Activated B cell treated with CpG ODN at 0.5 μM for 24 hours (primary cell): ENCODE measurements around the gene ARHGAP26. TPM values are rescaled to one million over a fixed set of nuclear protein-coding genes. Genes with fewer than 3 reads are reported as not detected.

Experiments used
- ATAC-seq: fragments of 200-7000 bp; cut with Tn5 transposase; one replicate; pipeline ENCODE4 v1.10.0; 2021; ENCODE audit warnings: low read depth, mild to moderate bottlenecking, moderate library complexity
- CTCF ChIA-PET: fragments of 350-600 bp; sonication (Branson Sonifier 250); formaldehyde crosslinking; loops from one replicate; lab custom pipeline; 2021; ENCODE audit warnings: antibody characterized with exemption; lab: Charles Lee
- POLR2A ChIA-PET: fragments of 350-600 bp; sonication (Branson Sonifier 250); formaldehyde crosslinking; loops from one replicate; lab custom pipeline; 2021; ENCODE audit warnings: antibody characterized with exemption; lab: Charles Lee
- DNase-seq: peaks from one replicate; pipeline ENCODE4 v3.0.0; 2022
- H3K27ac Mint-ChIP-seq: one replicate; pipeline ENCODE4 v1.8.0; 2020; ENCODE audit warnings: mixed read lengths
- H3K27me3 Mint-ChIP-seq: one replicate; pipeline ENCODE4 v1.8.0; 2021; ENCODE audit warnings: mixed read lengths
- H3K36me3 Mint-ChIP-seq: one replicate; pipeline ENCODE4 v1.8.0; 2021; ENCODE audit warnings: low read depth, mixed read lengths
- H3K4me1 Mint-ChIP-seq: one replicate; pipeline ENCODE4 v1.8.0; 2021; ENCODE audit warnings: mixed read lengths
- H3K4me3 Mint-ChIP-seq: one replicate; pipeline ENCODE4 v1.8.0; 2020; ENCODE audit warnings: mild to moderate bottlenecking, mixed read lengths
- H3K9me3 Mint-ChIP-seq: one replicate; pipeline ENCODE4 v1.8.0; 2020; ENCODE audit warnings: mixed read lengths
- CTCF ChIP-seq: fragments of 200-600 bp; IDR thresholded peaks from one replicate; pipeline ENCODE4 v1.8.0; 2022; ENCODE audit warnings: antibody characterized with exemption, mild to moderate bottlenecking
- intact Hi-C: fragments of 100-400 bp; cut with micrococcal nuclease; formaldehyde crosslinking; loops from one replicate; pipeline ENCODE4 v1.15.1; 2024
- total RNA-seq: library from RNA; stranded (reverse); gene quantifications from 2 replicates; pipeline ENCODE4 v1.2.3, GENCODE V29; 2022

ARHGAP26 gene
- total RNA-seq, 1 donor from 2014 or later: 20.9 TPM

GRCh38 chr5:143065996-143066522 is 295.9 kb downstream of the ARHGAP26 start:
- no peaks in the 10 kb centered on the region for H3K9me3 Mint-ChIP-seq
- intact Hi-C loops: no loop called here
- no peak for ATAC-seq
- no peaks in the 10 kb centered on the region for H3K27me3 Mint-ChIP-seq
- DNase-seq: no peak
- ChIA-PET CTCF (no interaction called here), POLR2A (no interaction called here)
- peaks cover 8% of the 10 kb centered on the region for H3K36me3 Mint-ChIP-seq
- no peak overlapping the region for H3K4me3 Mint-ChIP-seq
- peaks cover 21% of the 10 kb centered on the region for H3K4me1 Mint-ChIP-seq
- H3K27ac Mint-ChIP-seq: no peak overlapping the region
- TF ChIP-seq CTCF: no peak

GRCh38 chr5:143066556-143067281 is 296.5 kb downstream of the ARHGAP26 start:
- DNase-seq (no peak), ATAC-seq (peak; percentile 47)
- intact Hi-C loops: no loop called here
- ChIA-PET POLR2A (interaction anchor here (0.6 kb wide), 1 partner anchor 56 kb away, joined by 7 read pairs; no protein-coding TSS in a partner anchor), CTCF (no interaction called here)
- peak overlapping the region; percentile 36 for H3K4me3 Mint-ChIP-seq
- peak overlapping the region; percentile 8 for H3K27ac Mint-ChIP-seq
- peaks cover 10% of the 10 kb centered on the region for H3K36me3 Mint-ChIP-seq
- H3K27me3 Mint-ChIP-seq: no peaks in the 10 kb centered on the region
- H3K9me3 Mint-ChIP-seq: peaks cover 2% of the 10 kb centered on the region
- H3K4me1 Mint-ChIP-seq: peaks cover 21% of the 10 kb centered on the region
- TF ChIP-seq CTCF: no peak

- ChIA-PET POLR2A (no interaction called here), CTCF (no interaction called here)
- Mint-ChIP-seq H3K4me1 (peaks cover 21% of the 10 kb centered on the region), H3K36me3 (peaks cover 10% of the 10 kb centered on the region), H3K27me3 (no peaks in the 10 kb centered on the region), H3K27ac (no peak overlapping the region), H3K4me3 (no peak overlapping the region), H3K9me3 (peaks cover 9% of the 10 kb centered on the region)
- no peak for ATAC-seq
- TF ChIP-seq CTCF: no peak
- DNase-seq: no peak
- intact Hi-C loops: no loop called here
Observed at GRCh38 chr5:143068712-143069111, 298.5 kb downstream of the ARHGAP26 start.

GRCh38 chr5:143071927-143072326 is 301.8 kb downstream of the ARHGAP26 start:
- no peak for DNase-seq
- Mint-ChIP-seq H3K27me3 (no peaks in the 10 kb centered on the region), H3K4me1 (peaks cover 8% of the 10 kb centered on the region), H3K36me3 (peaks cover 10% of the 10 kb centered on the region), H3K27ac (no peak overlapping the region), H3K4me3 (no peak overlapping the region), H3K9me3 (peaks cover 9% of the 10 kb centered on the region)
- POLR2A ChIA-PET: no interaction called here
- CTCF ChIA-PET: no interaction called here
- TF ChIP-seq CTCF: no peak
- no peak for ATAC-seq
- intact Hi-C loops: no loop called here

GRCh38 chr5:143072734-143073133 is 302.6 kb downstream of the ARHGAP26 start:
- H3K4me1 Mint-ChIP-seq: no peaks in the 10 kb centered on the region
- ATAC-seq (no peak), DNase-seq (no peak)
- no peak for TF ChIP-seq CTCF
- no peaks in the 10 kb centered on the region for H3K27me3 Mint-ChIP-seq
- POLR2A ChIA-PET: interaction anchor here (0.5 to 0.6 kb wide), 2 partner anchors 25 to 60 kb away, joined by 4 read pairs; no protein-coding TSS in a partner anchor
- H3K27ac Mint-ChIP-seq: no peak overlapping the region
- H3K9me3 Mint-ChIP-seq: peaks cover 9% of the 10 kb centered on the region
- H3K4me3 Mint-ChIP-seq: no peak overlapping the region
- intact Hi-C loops: no loop called here
- peaks cover 10% of the 10 kb centered on the region for H3K36me3 Mint-ChIP-seq
- CTCF ChIA-PET: no interaction called here
